Stomach (tissue), 9 donors: Measurements from ENCODE around the gene ETV7. TPM values are rescaled to one million over a fixed set of nuclear protein-coding genes. Genes with fewer than 3 reads are reported as not detected.
A peak's percentile ranks its signal among the peaks of the same experiment; 100 is the strongest.

Experiments
- DNase-seq, 2 donors: peaks; one replicate each; pipeline versions ENCODE4 v3.0.0 to v3.0.0-alpha.2; 2013 to 2019
- H3K27ac ChIP-seq, 5 donors: fragments of 200-600 bp in 4 of 5; sonication (generic) in 4 of 5; one replicate each; pipeline ENCODE4 v1.5.1; 2013 to 2019; ENCODE audit warnings: mild to moderate bottlenecking in 1 of 5, moderate library complexity in 1 of 5
- H3K27me3 ChIP-seq, 3 donors: fragments of 200-600 bp; sonication (generic); one replicate each; pipeline ENCODE4 v1.5.1; 2017 to 2019; ENCODE audit warnings: mixed run types in 1 of 3
- H3K36me3 ChIP-seq, 4 donors: fragments of 200-600 bp; sonication (generic); 1 replicate in 3 of 4; 2 replicates in 1 of 4; pipeline ENCODE4 v1.5.1; 2016 to 2019
- H3K4me1 ChIP-seq, 4 donors: fragments of 200-600 bp; sonication (generic); one replicate each; pipeline ENCODE4 v1.5.1; 2016 to 2019
- H3K4me3 ChIP-seq, 4 donors: fragments of 200-600 bp; sonication (generic) in 3 of 4; one replicate each; pipeline ENCODE4 v1.5.1; 2016 to 2019; ENCODE audit warnings: mild to moderate bottlenecking in 1 of 4
- H3K9me3 ChIP-seq, 4 donors: fragments of 200-600 bp; sonication (generic); one replicate each; pipeline ENCODE4 v1.5.1; 2016 to 2019
- CTCF ChIP-seq, 7 experiments: fragments of 450-650 bp in 4 of 7; fragments of 200-600 bp in 3 of 7; sonication (generic) in 3 of 7; IDR thresholded peaks; one replicate each; pipeline ENCODE4 v1.5.1; 2016 to 2019; ENCODE audit warnings: antibody characterized with exemption in 7 of 7, control low read depth in 2 of 7, mild to moderate bottlenecking in 1 of 7
- EP300 ChIP-seq: sonication (generic); formaldehyde crosslinking; IDR thresholded peaks from one replicate; pipeline ENCODE4 v1.6.1; 2017; ENCODE audit warnings: antibody characterized with exemption
- POLR2A ChIP-seq, 4 donors: fragments of 450-650 bp; IDR thresholded peaks; one replicate each; pipeline ENCODE4 v1.6.1; 2016; ENCODE audit warnings: antibody characterized with exemption in 4 of 4, control low read depth in 2 of 4, mild to moderate bottlenecking in 1 of 4, moderate library complexity in 1 of 4
- POLR2AphosphoS5 ChIP-seq, 3 donors: sonication (generic); formaldehyde crosslinking; IDR thresholded peaks; one replicate each; pipeline ENCODE4 v1.6.1; 2016; ENCODE audit warnings: antibody characterized with exemption in 3 of 3
- WGBS, 5 donors: extraction: QIAGEN DNeasy Blood & Tissue Kit in 3 of 5; methylation state at CpG; one replicate each; pipeline versions ENCODE4 v1.1.5 to v1.1.7; 2013 to 2018; 5-methylcytosine and 5-hydroxymethylcytosine counted together
- intact Hi-C: fragments of 100-400 bp; cut with DNase I; formaldehyde crosslinking; loops from one replicate; pipeline ENCODE4 v1.15.1; 2023; ENCODE audit warnings: low total_unique reads
- polyA plus RNA-seq, 3 donors: library from polyadenylated mRNA; stranded (reverse); fragments of 200-250 nt; gene quantifications; one replicate each; pipeline ENCODE4 v1.2.3, GENCODE V29; 2013
- total RNA-seq, 5 donors: library from RNA; depleted of rRNA; stranded (reverse); fragments of >200 nt; gene quantifications; one replicate each; pipeline versions ENCODE4 v1.1.0 to v1.2.3, GENCODE V29; 2014 to 2016
- donor health status: healthy with polysubstance abuse.
- donor health status: Bipolar disorder and iron deficiency.
- donor health status: healthy.

Gene ETV7
- total and polyA plus RNA-seq, 8 donors: 0.37 to 20.4 (median 4.8) TPM; not detected in 1

- 35 to 52% (median 36%) methylated on average over 15 of the region's 15 CpGs for WGBS, 5 donors
- peak overlapping the region; percentile 38 to 63 (median 48) for H3K27ac ChIP-seq
- TF ChIP-seq POLR2A (IDR thresholded peaks at IDR 0.05) (no peak), POLR2AphosphoS5 (IDR thresholded peaks at IDR 0.05) (peak in 2 of 3 donors; percentile 66 to 85)
- no peaks in the 10 kb centered on the region for H3K9me3 ChIP-seq
- no peaks in the 10 kb centered on the region for H3K27me3 ChIP-seq
- intact Hi-C loops: no loop called here
- peaks cover 7 to 23% (median 15%) of the 10 kb centered on the region in 4 donors for H3K4me1 ChIP-seq
- no peaks in the 10 kb centered on the region for H3K36me3 ChIP-seq
- DNase-seq: peak; percentile 34 to 80
- no peak overlapping the region for H3K4me3 ChIP-seq
These were observed 36.5 kb downstream of the ETV7 start for GRCh38 chr6:36350681-36351571.

- WGBS, 5 donors: 63 to 89% (median 76%) methylated on average over 4 of the region's 4 CpGs
- DNase-seq: no peak
- Histone ChIP-seq H3K4me1 (peaks cover 7 to 23% (median 16%) of the 10 kb centered on the region in 4 donors), H3K4me3 (no peak overlapping the region), H3K9me3 (no peaks in the 10 kb centered on the region), H3K27ac (peak overlapping the region in 3 of 5 donors; percentile 4 to 48 (median 38)), H3K27me3 (no peaks in the 10 kb centered on the region), H3K36me3 (no peaks in the 10 kb centered on the region)
- intact Hi-C loops: no loop called here
- TF ChIP-seq POLR2AphosphoS5 (IDR thresholded peaks at IDR 0.05) (no peak), EP300 (no peak), POLR2A (IDR thresholded peaks at IDR 0.05) (no peak), CTCF (IDR thresholded peaks at IDR 0.05) (no peak)
These were observed 37.4 kb downstream of the ETV7 start for GRCh38 chr6:36350082-36350481.

GRCh38 chr6:36349240-36349639, 38.2 kb downstream of the ETV7 start:
- intact Hi-C loops: no loop called here
- Histone ChIP-seq H3K27me3 (no peaks in the 10 kb centered on the region), H3K36me3 (no peaks in the 10 kb centered on the region), H3K4me1 (peaks cover 7 to 23% (median 16%) of the 10 kb centered on the region in 4 donors), H3K4me3 (no peak overlapping the region), H3K27ac (no peak overlapping the region), H3K9me3 (no peaks in the 10 kb centered on the region)
- TF ChIP-seq POLR2AphosphoS5 (IDR thresholded peaks at IDR 0.05) (no peak), CTCF (IDR thresholded peaks at IDR 0.05) (no peak), EP300 (no peak), POLR2A (IDR thresholded peaks at IDR 0.05) (no peak)
- peak in 1 of 2 donors; percentile 68 for DNase-seq
- WGBS, 5 donors: 76 to 87% (median 84%) methylated on average over 6 of the region's 6 CpGs

- Histone ChIP-seq H3K27me3 (no peaks in the 10 kb centered on the region), H3K36me3 (no peaks in the 10 kb centered on the region), H3K27ac (peak overlapping the region in 2 of 5 donors; percentile 6 to 24), H3K9me3 (no peaks in the 10 kb centered on the region), H3K4me3 (no peak overlapping the region), H3K4me1 (peaks cover 7 to 23% (median 16%) of the 10 kb centered on the region in 4 donors)
- intact Hi-C loops: no loop called here
- 68 to 80% (median 78%) methylated on average over 4 of the region's 4 CpGs for WGBS, 5 donors
- peak in 1 of 2 donors; percentile 56 for DNase-seq
- TF ChIP-seq POLR2A (IDR thresholded peaks at IDR 0.05): no peak
- TF ChIP-seq POLR2AphosphoS5 (IDR thresholded peaks at IDR 0.05): no peak
- TF ChIP-seq CTCF (IDR thresholded peaks at IDR 0.05): no peak
- no peak for TF ChIP-seq EP300
These were observed 39.8 kb downstream of the ETV7 start for GRCh38 chr6:36347621-36348020.
